GM20431 (cell line): ENCODE results near the gene MRO.
"Not testable (repeated sequence)": the region's sequence is repeated elsewhere in the genome, so short reads cannot be mapped to it uniquely, and the experiment has no call there.

ENCODE experiments used
- in situ Hi-C: fragments of 300-500 bp; cut with MseI, MboI; formaldehyde crosslinking; loops from one replicate; pipeline ENCODE4 v1.15.0; 2020; ENCODE audit warnings: low sequenced_read_pairs; ENCODE audit not compliant: unreplicated experiment

MRO gene

DNA sequence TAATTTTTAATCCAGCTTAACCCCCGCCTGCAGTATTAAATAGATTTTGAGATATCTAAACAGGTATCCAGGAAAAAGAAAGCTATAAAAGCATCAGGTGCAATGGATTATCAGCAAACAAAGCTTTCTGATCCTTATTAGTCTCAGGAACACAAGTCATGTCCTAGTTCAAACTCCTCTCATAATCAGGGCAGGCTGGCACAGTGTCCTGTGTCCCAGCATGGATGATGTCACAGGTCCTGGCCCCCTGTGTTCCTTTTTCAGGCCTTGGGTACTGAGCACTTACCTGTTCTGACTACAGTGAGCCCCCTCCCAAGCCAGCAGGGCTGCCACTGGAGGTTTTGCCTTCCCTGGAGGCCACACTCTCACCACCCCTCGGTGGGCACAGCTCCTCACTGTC is 19.5 kb upstream of the MRO start:
- in situ Hi-C loops, result no loop called here

DNA sequence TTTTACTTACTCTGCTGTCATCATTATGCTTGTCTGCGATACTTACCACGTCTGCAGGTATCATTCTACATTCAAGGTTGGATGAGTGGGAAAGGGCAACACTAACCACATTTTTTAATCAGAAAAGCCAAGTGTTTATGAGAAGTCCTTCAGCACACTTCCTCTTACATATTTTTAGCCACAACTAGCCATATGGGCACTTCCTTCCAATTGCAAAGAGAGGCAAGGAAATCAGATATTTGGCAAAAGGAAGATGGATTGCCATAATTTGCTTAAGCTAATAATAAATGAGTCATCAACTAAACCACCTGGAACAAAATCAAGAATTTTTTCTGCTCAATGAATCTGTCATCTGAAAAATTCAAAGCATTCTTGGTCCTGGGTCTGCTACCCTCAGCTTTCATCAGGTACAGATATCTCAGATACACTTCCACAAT is 16.7 kb upstream of the MRO start:
- in situ Hi-C loops, result no loop called here

DNA sequence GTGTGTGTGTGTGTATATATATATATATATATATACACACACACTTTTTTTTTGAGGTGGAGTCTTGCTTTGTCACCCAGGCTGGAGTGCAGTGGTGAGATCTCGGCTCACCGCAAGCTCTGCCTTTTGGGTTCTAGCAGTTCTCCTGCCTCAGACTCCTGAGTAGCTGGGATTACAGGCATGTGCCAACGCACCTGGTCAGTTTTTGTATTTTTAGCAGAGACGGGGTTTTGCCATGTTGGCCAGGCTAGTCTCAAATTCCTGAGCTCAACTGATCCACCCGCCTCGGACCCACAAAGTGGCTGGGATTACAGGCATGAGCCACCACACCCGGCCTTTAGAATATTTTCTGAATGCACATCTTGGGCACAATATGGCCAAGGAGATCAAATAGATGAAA is 13.7 kb upstream of the MRO start:
- in situ Hi-C loops, result not testable (repeated sequence)

DNA sequence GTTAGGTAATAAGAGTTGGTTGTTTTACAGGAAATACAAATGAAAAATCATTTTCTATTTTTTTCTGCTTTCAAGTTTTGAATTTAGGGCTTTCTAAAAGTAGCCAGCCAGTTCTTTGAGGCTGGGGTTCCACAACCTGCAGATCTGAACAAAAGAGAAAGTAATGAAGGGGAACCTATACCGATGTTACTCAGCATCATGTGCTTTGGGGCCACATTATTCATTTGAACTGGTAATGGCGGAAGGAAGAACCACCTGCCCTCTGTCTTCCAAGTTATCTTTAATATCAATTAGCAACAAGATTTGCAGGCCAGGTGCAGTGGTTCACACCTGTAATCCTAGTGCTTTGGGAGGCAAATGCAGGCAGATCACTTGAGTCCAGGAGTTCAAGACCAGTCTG is 12.9 kb upstream of the MRO start:
- in situ Hi-C loops, result no loop called here

DNA sequence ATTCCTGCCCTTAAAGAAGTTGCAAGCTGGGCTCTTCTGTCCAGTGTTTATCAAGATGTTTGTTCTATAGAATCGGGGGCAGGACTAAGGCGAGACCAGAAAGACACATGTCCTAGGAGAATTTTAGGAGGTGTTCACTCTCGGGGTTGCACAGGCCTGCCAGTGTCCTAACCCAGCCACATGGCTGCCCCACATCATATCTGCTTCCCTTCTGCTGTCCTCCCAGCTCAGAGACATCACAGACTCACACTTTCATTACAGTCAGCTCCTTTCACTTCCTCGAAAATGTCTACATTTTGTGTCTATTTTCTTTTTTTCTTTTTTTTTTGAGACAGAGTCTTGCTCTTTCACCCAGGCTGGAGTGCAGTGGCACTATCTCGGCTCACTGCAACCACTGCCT is 10.7 kb upstream of the MRO start:
- in situ Hi-C loops, result no loop called here

DNA sequence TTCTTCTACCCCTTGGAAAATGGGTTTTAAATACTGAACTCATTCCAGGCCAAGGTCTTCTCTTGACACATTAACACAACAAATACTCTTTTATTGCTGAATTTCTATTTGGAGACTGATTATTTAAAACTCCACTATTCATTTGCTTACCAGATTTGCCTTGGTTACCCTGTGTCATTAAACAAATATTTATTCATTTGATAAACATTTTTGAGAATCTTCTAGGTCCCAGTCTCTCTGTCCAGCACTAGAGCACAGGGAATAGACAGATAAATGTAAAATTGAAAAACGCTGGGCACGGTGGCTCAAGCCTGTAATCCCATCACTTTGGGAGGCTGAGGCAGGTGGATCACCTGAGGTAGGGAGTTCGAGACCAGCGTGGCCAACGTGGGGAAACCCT is 9.8 kb upstream of the MRO start:
- in situ Hi-C loops, result no loop called here

DNA sequence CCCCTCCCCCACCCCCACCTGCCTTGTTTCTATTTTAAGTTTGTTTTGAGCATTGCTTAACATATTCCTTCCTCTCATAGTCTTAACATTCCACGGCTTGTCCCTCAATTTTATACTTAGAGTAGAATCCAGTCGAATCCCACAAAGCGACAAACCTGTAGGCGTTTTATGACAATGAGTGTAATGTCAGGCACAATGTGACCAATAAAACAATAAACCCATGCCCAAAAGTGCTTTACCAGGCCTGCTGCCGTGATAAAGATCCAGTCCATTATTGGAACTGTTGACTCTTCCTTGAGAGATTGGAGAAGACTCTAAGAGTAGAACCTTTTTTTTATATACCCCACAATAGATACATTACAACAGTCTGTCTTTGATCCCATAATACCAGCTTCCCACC is 6.2 kb upstream of the MRO start:
- in situ Hi-C loops, result no loop called here

DNA sequence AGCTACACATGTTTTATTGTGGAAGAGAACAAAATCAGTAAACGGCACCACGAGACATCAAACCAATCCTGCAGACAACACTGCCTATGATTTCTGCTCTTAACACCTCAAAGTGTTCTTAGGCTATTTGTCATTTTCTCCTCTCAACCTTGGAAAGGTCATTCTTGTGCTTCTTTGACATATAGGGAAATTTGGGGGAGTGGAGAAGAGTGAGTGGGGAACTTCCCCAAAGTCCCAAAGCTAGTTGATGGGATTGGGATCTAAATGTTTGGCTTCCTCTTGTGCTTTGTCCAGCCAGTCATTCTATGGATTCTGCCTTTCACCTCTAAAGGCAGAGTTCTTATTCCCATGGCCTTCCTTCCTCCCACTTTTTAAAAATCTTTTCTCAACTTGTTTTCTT is 5.8 kb upstream of the MRO start:
- in situ Hi-C loops, result no loop called here

DNA sequence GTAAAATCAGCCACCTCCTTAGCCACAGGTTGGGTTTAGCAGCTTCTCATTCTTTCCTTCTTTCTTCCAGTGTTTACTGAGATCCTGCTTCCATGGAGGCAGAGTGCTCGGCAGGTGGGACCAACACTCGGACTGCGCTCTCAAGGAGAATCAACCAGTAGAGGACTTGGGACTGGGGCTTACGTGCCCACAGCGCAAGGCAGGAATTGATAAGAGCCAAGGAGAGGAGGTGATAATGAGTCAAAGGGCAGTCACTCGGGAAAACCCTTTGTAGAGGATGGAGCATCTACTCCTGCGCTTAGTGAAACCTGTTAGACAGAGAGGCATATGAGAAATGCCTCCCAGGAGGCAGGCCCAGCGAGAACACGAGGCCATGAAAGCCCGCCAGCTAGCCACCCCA is 2.9 kb upstream of the MRO start:
- in situ Hi-C loops, result no loop called here

DNA sequence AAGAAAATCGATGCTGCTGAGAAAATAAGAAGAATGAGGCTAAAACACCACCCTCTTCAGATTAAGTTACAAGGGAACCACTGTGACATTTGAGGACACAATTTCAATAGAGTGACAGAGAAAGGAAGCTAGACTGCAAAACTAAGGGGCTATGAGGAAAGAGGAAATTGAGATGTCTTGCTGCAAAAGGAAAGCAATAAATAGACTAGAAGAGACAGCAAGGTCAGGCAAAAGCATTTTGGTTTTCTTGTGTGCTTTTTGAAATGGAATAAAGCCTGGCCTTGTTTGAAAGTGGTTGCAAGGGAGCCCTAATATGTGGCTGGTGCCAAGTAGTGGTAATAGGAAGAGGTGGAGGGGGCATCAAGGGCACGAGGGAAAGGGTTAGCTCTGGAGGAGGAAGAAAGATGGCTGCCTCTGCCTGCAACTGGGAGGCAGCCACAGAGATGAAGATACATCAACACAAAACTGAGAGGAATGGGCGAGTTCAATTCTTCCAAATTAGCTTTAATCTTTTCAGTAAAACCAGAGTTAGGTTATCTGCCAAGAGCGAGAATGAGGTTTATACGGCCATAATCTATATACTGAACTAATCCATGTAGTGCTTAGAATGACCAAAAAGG is 1.2 kb upstream of the MRO start:
- in situ Hi-C loops, result no loop called here

DNA sequence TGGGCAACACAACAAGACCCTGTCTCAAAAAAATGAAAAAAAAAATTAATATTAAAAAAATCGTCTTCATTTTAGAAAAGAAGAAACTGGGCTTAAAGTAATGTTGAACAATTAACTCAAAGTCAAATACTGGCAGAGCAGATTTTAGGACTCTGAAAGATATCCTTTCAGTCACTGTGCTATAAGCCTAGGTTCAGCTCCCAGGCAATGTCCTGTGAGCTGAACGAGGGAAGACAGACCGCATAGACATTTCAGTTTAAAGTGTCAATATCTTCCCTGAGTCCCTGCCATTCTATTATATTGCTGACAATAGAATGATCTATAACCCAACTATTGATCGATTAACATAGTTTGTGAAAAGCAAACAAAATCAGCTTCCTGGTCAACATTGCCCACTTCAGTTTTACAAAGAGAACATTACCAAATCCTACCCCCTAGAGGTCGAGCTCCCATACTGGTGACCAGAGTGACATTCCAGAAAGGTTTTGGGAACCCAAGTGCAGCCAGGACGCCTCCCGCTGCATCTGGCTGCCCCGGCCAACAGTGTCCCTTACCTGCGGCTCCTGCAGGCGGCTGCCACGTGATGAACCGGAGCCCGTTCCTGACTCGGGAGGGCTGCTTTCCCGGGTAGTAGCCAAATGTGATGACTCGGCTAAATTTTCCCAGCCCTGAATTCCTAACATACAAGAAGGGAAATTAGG is 639 bp downstream of the MRO start:
- in situ Hi-C loops, result no loop called here

DNA sequence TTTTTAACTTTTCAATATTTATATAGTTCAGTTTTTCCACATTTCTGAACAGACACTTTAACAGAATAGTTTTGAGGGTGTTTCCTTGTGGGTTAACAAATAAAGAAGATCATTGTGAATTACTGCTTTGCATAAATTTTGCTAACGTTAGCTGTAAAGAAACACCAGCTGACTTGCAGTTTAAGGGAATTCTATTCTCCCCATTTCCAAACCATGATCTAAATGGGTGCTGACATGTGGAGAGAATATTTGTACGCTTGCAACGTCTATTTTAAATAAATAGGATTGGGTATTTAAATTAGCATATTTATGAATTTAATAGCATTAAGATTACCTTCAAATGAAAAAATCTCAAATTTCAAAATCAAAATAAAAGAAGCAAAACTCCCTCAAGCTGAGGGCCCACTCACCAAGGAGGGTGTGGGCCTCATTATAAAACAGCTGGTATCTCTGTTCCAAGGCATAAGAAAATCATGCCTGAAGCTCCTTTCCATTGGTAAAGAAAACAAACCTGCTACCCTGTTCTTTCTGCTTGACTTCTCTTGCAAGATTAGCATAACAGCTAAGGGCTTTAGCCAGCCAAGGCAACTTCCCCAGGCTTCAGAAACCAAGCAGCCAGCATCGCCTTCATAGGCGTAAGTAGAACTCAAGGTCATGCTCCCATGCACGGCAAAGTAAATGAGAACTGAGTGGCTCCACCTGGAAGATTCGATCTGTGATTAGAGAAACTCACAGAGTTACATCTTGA is 3.2 kb downstream of the MRO start:
- in situ Hi-C loops, result no loop called here

DNA sequence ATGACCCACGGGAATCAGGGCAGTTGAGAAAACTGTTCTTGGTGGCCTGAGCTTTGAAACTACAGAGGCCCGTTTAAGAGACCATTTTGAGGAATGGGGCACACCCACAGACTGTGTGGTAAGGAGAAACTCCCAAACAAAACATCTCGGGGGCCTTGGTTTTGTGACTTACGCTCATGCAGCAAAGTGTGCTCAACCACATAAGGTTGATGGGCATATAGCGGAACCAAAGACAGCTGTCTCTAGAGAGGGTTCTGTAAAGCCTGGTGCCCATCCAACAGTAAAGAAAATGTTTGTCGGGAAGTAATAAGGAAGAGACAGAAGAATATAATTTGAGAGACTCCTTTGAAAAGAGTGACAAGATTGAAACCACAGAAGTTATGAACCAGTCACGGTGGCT is 5.4 kb downstream of the MRO start:
- in situ Hi-C loops, result no loop called here

DNA sequence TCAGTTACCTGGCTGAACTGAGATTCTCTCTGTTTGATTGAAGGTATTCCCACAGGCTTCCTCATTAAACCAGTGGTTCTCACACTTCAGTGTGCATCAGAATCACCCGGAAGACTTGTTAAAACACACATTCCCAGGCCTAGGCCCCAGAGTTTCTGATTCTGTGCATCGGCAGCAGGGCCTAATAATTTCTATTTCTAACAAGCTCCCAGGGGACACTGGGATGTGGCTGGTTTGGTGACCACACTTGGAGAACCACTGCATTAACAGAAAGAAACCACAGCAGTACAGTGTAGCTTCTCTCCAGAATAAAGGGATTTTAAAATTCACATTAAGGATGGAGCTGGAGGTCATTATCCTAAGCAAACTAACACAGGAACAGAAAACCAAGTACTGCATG is 6.5 kb downstream of the MRO start:
- in situ Hi-C loops, result no loop called here

DNA sequence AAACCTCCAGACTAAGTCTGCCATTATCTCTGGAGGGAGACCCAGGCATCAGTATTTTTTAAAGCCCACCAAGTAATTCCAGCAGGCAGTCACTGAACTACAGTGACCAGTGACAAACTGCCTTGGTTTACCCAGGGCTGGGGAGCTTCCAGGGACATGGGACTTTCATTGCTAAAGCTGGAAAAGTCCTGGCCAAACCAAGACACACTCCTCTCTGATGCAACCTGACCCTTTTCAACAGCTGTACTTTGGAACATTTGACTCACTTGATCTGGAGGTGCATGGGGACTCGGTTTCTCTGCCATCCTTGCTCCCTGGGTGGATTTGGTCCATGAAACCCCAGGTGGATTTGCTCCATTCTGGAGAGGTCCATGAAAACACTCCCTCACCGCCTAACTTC is 7.0 kb downstream of the MRO start:
- in situ Hi-C loops, result no loop called here

DNA sequence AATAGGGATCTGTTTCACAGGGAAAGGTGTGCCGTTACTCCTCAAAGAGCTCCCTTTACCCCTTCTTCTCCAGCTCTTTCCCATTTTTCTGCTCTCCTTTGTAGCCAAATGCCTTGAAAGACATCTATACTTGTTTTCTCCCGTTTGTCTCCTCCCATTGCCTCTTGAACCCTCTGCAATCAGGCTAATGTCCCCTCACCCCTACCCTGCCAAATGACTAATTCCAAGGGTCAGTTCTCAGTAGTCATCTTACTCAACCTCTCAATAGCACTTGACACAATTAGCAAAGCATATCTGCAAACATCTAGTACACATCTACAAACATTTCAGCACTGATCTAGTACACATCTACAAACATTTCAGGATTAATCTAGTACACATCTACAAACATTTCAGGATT is 12.6 kb downstream of the MRO start:
- in situ Hi-C loops, result no loop called here

DNA sequence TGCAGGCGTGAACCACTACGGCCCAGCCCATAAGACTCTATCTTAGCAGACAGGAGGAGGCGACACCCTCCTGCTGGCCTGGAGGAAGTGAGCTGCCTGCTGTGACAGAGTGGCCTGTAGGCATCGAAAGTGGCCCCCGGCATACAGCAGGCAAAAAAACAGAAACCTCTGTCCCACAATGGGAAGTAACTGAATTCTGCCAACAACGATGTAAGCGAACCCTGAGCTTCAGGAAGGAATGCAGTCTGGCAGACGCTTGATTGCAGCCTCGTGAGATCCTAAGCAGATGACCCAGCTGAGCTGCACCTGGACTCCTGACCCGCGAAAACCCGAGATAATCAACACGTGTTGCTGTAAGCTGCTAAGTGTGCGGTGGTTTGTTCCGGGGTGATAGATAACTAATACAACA is 13.6 kb downstream of the MRO start:
- in situ Hi-C loops, result no loop called here

DNA sequence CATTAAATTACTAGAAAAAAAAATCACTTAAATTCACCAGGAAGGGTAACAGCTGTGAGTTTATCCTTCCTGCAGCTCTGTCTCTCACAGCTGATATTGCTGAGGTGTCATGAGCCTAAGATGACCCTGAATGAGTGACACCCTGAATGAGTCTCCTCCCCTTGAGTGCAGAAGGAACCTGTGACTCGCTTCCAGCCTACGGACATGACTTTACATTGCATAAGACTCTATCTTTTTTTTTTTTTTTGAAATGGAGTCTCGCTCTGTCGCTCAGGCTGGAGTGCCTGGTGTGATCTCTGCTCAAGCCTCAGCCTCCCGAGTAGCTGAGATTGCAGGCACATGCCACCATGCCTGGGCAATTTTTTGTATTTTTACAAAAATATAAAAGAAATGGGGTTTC is 14.1 kb downstream of the MRO start:
- in situ Hi-C loops, result no loop called here

DNA sequence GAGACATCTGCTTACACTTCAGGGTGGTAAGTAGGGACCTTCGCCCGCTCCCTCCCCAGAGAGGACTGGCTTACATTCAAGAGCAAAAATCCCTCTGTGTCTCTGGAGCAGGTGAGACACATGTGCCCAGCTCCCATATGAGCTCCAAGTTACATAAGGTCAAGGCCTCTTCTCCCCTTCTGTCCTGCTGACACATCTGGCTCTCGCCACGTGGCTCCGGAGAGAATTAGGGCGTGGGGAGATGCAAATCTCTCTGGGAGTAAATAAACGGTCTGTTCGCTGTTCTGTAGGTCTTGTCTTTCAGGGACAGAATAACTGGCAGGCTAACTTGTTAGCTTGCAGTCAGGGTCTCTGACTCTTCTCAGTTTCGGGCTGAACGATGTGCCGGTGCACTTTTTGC is 16.2 kb downstream of the MRO start:
- in situ Hi-C loops, result no loop called here

DNA sequence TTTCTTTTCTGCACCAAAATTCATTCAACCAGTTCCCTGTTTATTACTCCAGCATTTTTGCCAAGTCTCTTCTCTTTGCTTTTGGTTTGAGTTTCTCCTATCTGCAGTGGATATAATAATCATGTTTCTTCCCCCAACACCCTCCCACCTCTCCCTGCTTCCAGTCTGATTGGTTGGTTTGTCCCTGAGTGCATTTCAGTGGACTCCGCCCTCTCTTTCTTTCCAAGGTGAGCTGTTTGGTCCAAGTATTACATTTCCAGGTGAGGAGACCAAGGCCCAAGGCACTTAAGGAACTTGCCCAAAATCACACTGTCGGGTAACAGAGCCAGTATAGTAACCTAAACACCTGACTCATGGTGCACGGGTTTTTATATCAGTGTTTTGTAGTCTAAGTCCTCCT is 17.7 kb downstream of the MRO start:
- in situ Hi-C loops, result no loop called here

DNA sequence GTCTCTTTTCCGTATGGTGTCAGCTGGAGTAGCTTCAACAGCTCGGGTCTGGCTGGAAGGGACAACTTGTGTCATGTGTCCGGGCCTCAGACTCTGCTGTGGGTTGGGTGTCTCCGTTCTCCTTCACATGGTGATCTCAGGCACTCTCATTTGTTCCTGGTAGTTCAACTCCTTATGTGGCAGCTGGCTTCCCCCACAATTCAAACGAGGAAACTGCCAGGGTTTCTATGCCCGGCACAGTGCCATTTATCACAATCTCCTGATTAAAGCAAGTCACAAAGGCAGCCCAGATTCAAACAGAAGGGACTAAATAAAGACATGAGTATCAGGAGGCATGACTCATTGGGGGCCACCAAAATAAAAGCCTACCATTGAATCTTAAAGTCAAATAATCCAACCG is 22.7 kb downstream of the MRO start:
- in situ Hi-C loops, result no loop called here

DNA sequence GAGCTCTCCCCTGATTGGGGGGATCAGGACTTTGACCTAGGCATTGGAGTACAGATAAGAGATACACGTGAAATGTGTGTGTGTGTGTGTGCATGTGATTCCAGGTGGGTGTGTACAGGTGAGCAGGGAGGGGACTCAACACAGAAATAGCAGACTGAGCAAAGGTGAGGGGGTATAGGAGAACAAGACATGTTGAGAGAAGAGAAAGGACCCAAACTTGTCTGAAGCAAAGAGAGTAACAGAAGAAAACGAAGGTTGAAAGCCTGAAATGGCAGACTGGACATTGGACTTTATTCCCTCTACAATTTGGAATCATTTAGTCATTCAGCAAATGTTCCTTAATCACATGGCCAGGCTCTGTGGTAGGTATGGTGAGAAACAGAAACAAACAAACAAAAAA is 23.3 kb downstream of the MRO start:
- in situ Hi-C loops, result no loop called here
